ENCODE measurements around the gene SESN1.

Gene SESN1

DNA sequence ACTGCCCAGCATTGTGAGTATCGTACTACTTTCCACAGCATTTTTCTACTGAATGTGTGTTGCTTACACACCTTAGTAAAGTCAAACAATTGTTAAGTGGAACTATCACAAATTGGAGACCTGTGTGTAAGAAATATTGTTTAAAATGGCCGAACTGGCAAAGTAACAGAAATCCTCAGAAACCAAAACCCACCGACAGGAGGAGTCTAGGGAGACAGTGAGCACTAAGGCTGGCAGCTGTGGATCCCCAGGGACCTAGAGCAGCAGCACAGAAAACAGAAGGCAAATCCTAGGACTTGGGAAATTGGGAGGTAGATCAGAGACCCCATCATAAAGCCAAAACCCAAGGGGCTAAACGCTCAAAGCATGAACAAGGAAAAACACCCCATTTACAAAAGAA lies 69.9 kb downstream of the SESN1 start:
- Histone ChIP-seq H3K27me3 (ENCODE audit: control insufficient read depth, insufficient read depth, low read length) (no peaks in the 10 kb centered on the region), H2AFZ (peak overlapping the region; percentile 36), H3K4me1 (peaks cover 23% of the 10 kb centered on the region), H3K4me2 (ENCODE audit: low read length) (no peak overlapping the region), H3K9me3 (ENCODE audit: control insufficient read depth, low read length) (no peaks in the 10 kb centered on the region), H3K9ac (no peak overlapping the region), H3K27ac (peak overlapping the region; percentile 4), H3K36me3 (ENCODE audit: control insufficient read depth, insufficient read depth, low read length) (no peaks in the 10 kb centered on the region), H3K79me2 (peaks cover 26% of the 10 kb centered on the region), H3K4me3 (ENCODE audit: low read depth, low read length) (no peak overlapping the region)
- peak; percentile 36 for TF ChIP-seq CTCF (IDR thresholded peaks at IDR 0.05)

DNA sequence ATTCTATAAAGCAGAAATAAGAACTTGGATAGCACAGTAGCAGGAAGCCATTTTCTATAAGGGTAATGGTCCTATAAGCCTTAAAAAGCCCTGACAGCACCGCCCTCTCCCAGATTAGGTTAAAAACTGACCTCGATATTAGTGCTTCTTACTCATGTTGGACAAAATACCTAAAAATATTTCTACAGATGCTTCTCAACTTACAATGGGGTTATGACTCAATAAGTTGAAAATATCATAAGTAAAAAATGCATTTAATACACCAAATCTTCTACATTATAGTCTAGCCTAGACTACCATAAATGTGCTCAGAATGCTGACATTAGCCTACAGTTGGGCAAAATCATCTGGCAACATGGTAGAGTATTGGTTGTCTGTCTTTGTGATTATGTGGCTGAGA lies 70.3 kb downstream of the SESN1 start:
- no peak for TF ChIP-seq CTCF (IDR thresholded peaks at IDR 0.05)
- Histone ChIP-seq H3K79me2 (peaks cover 26% of the 10 kb centered on the region), H3K27me3 (ENCODE audit: control insufficient read depth, insufficient read depth, low read length) (no peaks in the 10 kb centered on the region), H3K4me2 (ENCODE audit: low read length) (no peak overlapping the region), H3K36me3 (ENCODE audit: control insufficient read depth, insufficient read depth, low read length) (no peaks in the 10 kb centered on the region), H2AFZ (peak overlapping the region; percentile 36), H3K4me3 (ENCODE audit: low read depth, low read length) (no peak overlapping the region), H3K27ac (peak overlapping the region; percentile 4), H3K9ac (no peak overlapping the region), H3K9me3 (ENCODE audit: control insufficient read depth, low read length) (no peaks in the 10 kb centered on the region), H3K4me1 (peaks cover 23% of the 10 kb centered on the region)

GRCh38 chr6:109023356-109023925 lies 71.2 kb downstream of the SESN1 start:
- peak overlapping the region; percentile 25 for H3K27ac ChIP-seq
- H3K4me1 ChIP-seq: peaks cover 27% of the 10 kb centered on the region
- H3K79me2 ChIP-seq: peaks cover 31% of the 10 kb centered on the region
- no peak for TF ChIP-seq CTCF (IDR thresholded peaks at IDR 0.05)
- H2AFZ ChIP-seq: no peak overlapping the region
- no peak overlapping the region for H3K4me3 ChIP-seq (ENCODE audit: low read depth, low read length)
- no peak overlapping the region for H3K4me2 ChIP-seq (ENCODE audit: low read length)
- H3K9ac ChIP-seq: no peak overlapping the region
- no peaks in the 10 kb centered on the region for H3K36me3 ChIP-seq (ENCODE audit: control insufficient read depth, insufficient read depth, low read length)
- H3K9me3 ChIP-seq (ENCODE audit: control insufficient read depth, low read length): no peaks in the 10 kb centered on the region
- no peaks in the 10 kb centered on the region for H3K27me3 ChIP-seq (ENCODE audit: control insufficient read depth, insufficient read depth, low read length)

DNA sequence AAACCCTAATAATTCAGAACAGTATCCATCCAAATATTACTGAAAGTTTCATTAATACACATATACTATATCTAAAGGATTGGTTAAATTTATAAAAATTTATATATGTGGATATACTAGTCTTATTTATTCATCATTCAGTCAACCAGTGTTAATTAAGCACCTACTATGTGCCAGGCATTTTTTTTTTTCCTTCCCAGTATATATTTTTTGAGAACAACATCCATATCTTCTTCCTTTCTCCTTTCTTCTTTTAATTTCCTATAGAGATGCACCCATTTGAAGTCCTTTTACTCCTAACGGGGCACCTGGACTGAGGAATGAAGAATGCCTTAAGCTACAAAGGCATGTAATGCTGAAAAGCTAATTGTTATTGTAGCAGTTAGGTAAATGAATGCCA lies 72.8 kb downstream of the SESN1 start:
- Histone ChIP-seq H3K36me3 (ENCODE audit: control insufficient read depth, insufficient read depth, low read length) (no peaks in the 10 kb centered on the region), H3K4me2 (ENCODE audit: low read length) (no peak overlapping the region), H3K27ac (no peak overlapping the region), H3K9ac (no peak overlapping the region), H3K79me2 (peaks cover 32% of the 10 kb centered on the region), H3K4me1 (peaks cover 27% of the 10 kb centered on the region), H3K4me3 (ENCODE audit: low read depth, low read length) (no peak overlapping the region), H3K27me3 (ENCODE audit: control insufficient read depth, insufficient read depth, low read length) (no peaks in the 10 kb centered on the region), H3K9me3 (ENCODE audit: control insufficient read depth, low read length) (no peaks in the 10 kb centered on the region), H2AFZ (no peak overlapping the region)
- no peak for TF ChIP-seq CTCF (IDR thresholded peaks at IDR 0.05)

- TF ChIP-seq CTCF (IDR thresholded peaks at IDR 0.05): no peak
- no peaks in the 10 kb centered on the region for H3K9me3 ChIP-seq (ENCODE audit: control insufficient read depth, low read length)
- peak overlapping the region; percentile 42 for H3K27ac ChIP-seq
- no peak overlapping the region for H3K9ac ChIP-seq
- H2AFZ ChIP-seq: no peak overlapping the region
- H3K4me2 ChIP-seq (ENCODE audit: low read length): peak overlapping the region; percentile 25
- peaks cover 26% of the 10 kb centered on the region for H3K79me2 ChIP-seq
- H3K4me3 ChIP-seq (ENCODE audit: low read depth, low read length): no peak overlapping the region
- no peaks in the 10 kb centered on the region for H3K36me3 ChIP-seq (ENCODE audit: control insufficient read depth, insufficient read depth, low read length)
- H3K4me1 ChIP-seq: peaks cover 36% of the 10 kb centered on the region
- no peaks in the 10 kb centered on the region for H3K27me3 ChIP-seq (ENCODE audit: control insufficient read depth, insufficient read depth, low read length)
Measured at GRCh38 chr6:109019911-109020310, 74.7 kb downstream of the SESN1 start.

All from parathyroid adenoma (tissue), 2 donors.